NCI-H774 (cell line): ENCODE measurements around the gene FLYWCH1.

Experiments used
- DNase-seq: peaks from one replicate; lab custom pipeline; 2025; lab: John Stamatoyannopoulos, UW

Gene FLYWCH1

GRCh38 chr16:2952679-2953078 is 40.9 kb downstream of the FLYWCH1 start:
- DNase-seq = no peak

- no peak for DNase-seq
Measured at GRCh38 chr16:2953706-2954627, 42.2 kb downstream of the FLYWCH1 start.

GRCh38 chr16:2954656-2955381 is 43.1 kb downstream of the FLYWCH1 start:
- no peak for DNase-seq

GRCh38 chr16:2955438-2955778 is 43.7 kb downstream of the FLYWCH1 start:
- no peak for DNase-seq

GRCh38 chr16:2955779-2956578 is 44.2 kb downstream of the FLYWCH1 start:
- DNase-seq = no peak

GRCh38 chr16:2956579-2956956 is 44.8 kb downstream of the FLYWCH1 start:
- no peak for DNase-seq

- no peak for DNase-seq
Measured at GRCh38 chr16:2959206-2959605, 47.5 kb downstream of the FLYWCH1 start.

GRCh38 chr16:2960183-2961010 is 48.7 kb downstream of the FLYWCH1 start:
- no peak for DNase-seq

- no peak for DNase-seq
Measured at GRCh38 chr16:2962334-2963073, 50.8 kb downstream of the FLYWCH1 start.

GRCh38 chr16:2963074-2963722 is 51.5 kb downstream of the FLYWCH1 start:
- DNase-seq = no peak

GRCh38 chr16:2963723-2964474 is 52.2 kb downstream of the FLYWCH1 start, which contains the start of gene KREMEN2:
Gene KREMEN2, plus strand, starts transcription at chr16:2964275. Its CDS starts 246 bp downstream, at chr16:2964521.
- no peak for DNase-seq

- DNase-seq = peak; percentile 39
Measured at GRCh38 chr16:2964475-2965336, 53.0 kb downstream of the FLYWCH1 start.

- no peak for DNase-seq
Measured at GRCh38 chr16:2966043-2966807, 54.5 kb downstream of the FLYWCH1 start.

GRCh38 chr16:2966808-2967191 is 55.1 kb downstream of the FLYWCH1 start:
- no peak for DNase-seq

- DNase-seq = no peak
Measured at GRCh38 chr16:2967211-2967631, 55.5 kb downstream of the FLYWCH1 start.

- no peak for DNase-seq
Measured at GRCh38 chr16:2967721-2968161, 56.0 kb downstream of the FLYWCH1 start.

GRCh38 chr16:2968368-2968737 is 56.6 kb downstream of the FLYWCH1 start:
- peak; percentile 16 for DNase-seq
